KG1 (cell line): ENCODE results near the gene GRAP2.

Experiments
- DNase-seq: peaks from one replicate; lab custom pipeline; 2025; lab: John Stamatoyannopoulos, UW

GRAP2 gene

GRCh38 chr22:39925909-39926679 is 25.2 kb downstream of the GRAP2 start:
- no peak for DNase-seq

DNA sequence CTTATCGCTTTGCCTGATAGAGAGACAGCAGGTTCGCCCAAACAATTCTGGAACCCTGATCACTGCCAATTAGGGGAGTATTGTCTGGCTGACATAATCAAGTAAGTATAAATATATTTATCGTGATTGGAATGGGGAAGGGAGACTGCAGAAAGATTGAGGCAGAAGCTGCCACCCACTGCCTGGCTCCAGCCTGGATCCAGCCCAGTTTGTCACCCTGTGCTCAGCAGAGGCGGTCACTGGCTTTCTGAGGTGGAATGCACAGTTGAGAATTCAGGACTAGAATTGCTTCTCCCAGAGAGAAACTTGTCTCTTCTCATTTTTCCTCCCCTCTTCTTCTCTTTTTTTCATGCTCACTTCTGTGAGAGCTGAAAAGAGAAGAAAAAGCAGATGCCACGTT is 25.9 kb downstream of the GRAP2 start:
- no peak for DNase-seq

DNA sequence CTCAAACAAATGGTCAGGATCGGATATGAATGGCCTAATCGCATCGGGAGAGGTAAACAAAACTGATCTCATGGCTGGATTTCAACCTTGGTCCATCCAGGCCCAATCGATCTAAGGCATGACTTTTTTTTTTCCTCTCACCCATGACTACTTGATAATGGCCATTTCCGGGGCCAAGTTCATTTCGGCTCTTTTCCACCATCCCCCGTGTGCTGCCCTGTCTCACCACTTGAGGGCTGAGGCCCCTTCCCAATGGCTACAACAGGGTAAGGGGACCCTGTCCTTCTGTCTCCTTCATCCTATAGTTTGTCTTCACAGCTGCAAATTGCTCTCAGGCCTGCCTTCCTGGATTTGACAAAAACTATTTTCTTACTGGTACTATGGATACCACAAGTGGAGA is 26.7 kb downstream of the GRAP2 start:
- DNase-seq = no peak

DNA sequence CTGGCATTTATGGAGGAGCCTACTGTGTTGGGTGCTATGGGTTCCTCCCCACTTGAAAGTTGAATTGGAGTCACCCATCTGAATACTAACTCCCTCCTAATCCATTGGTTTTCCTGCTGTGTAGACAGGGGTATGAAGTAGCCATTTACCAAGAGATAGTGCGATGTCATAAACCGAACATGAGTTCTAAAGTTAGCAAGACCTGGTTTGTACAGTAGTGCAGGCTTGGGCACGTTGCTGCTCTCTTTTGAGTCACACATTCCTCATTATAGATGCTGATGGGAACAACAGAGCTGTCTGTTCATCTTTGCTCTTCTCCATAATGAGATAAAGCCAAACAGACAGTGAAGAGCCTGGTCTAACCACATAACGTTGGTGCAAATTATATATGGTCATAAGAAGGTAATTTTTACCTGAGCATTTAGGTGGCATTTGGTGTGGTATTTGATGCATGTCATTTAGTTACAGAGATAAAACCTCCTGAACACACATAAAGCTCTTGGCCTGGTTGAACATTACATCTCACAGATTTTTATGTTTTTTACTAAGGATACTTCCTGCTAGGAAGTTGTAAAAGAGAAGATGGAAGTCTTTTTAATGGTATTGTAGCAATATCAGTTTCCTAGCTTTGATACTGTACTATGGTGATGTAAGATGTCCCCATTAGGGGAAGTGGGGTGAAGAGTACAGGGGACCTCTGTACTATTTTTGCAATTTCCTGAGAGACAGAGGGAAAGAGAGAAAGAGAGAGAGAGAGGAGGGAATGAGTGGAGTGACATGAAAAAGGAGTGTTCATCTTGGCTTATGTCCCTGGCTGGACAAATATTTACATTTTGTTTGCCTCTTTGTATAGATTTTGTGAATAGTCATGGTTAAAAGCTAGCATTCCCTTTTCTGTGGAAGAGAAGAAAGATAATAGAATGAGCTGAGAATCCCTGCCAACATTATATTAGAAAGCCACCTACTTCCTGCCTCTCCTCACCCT is 27.9 kb downstream of the GRAP2 start:
- no peak for DNase-seq

- DNase-seq = no peak
These were observed 30.4 kb downstream of the GRAP2 start for GRCh38 chr22:39931251-39931650.

GRCh38 chr22:39932166-39932565 is 31.3 kb downstream of the GRAP2 start:
- DNase-seq = no peak

DNA sequence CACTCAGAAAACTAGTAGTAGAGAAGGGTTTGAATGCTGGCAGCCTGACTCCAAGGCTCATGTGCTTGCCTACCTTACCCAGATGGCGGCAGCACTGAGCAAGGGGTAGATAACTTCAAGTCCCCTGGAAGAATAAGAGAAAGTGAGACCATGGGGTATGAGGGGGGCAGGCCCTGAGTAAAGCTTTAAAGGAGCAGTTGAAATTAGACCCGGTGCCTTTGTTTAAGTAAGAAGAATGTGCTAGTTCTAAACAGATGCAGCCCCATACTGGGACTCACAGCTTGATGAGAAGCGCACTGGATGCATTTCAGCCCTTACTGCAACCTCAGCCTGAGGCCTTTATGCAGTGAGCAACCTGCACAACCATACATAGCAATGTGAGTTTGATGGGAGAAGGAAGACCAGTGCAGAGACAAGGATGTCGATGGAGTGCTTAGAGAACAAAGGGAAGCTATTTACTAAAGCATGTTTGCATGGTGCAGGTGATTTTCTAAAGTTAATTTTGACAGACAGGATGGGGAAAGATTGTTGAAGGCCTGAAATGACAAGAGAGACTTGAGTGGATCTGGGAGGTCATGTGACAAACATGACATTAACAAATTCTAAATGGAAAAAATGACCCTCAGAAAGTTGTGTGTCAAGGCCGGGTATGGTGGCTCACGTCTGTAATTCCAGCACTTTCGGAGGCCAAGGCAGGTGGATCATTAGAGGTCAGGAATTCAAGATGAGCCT is 32.2 kb downstream of the GRAP2 start:
- no peak for DNase-seq

DNA sequence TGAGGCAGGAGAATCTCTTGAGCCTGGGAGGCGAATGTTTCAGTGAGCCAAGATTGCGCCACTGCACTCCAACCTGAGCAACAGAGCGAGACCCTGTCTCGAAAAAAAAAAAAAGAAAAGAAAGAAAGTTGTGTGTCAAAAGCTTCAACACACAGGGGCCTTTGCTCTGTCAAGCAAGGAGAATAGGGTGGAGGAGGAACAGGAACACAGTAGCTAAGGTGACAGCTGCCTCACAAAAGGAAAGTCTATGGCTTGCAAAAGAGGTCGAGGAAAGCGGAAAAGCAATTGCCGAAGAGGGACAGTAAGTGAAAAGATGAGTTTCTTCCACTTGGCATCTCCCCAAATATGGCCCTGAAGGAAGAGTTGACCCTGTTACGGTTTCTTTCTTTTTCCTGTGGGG is 32.9 kb downstream of the GRAP2 start:
- no peak for DNase-seq

DNA sequence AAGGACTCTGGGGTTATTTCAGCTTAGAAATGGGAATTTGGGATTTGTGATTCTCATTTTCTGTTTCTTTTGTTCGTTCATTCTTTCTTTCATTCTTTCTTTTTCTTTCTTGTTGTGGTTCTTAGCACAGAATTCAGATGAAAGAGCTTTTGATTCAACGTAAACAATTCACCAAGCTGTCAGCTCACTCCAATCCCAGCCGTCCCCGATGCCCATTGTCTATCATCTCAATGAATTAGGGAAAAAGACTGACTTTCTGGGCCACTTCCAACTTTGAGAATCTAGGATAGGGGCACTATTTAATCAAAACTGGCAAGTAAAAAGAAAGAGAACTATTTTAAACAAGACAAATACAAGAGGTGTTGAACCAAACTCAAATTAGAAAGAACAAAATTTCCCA is 34.2 kb downstream of the GRAP2 start:
- no peak for DNase-seq

- no peak for DNase-seq
These were observed 34.7 kb downstream of the GRAP2 start for GRCh38 chr22:39935612-39936011.

DNA sequence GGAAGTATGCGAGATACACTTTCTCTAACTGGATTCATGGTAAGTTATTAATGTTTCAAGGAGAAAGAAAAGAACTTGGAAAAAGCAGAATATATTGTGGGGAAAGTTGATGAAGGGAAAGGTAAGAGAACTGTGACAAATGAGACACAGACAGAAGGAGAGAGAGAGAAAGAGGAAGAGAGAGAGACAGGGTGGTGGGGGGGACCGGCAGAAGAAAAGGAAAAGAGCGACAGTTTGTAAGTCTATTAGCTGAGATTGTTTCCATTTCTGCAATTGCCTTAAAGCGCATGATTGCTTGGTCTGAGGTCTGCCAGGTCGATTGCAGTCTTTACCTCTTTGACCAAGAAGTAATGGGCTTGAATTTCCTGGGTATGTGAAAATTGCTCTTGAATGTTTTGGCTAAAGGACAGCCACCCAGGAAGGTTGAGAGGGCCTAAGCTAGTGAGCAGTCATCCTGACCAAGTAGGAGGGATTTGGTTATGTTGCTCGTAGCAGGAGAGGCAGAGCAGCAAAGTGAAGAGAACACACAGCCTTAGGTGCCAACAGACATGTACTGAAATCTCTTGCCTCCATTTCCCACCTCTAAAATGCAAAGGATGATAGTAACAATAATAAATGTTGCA is 35.8 kb downstream of the GRAP2 start:
- no peak for DNase-seq

GRCh38 chr22:39937906-39938305 is 37.0 kb downstream of the GRAP2 start:
- DNase-seq = no peak

- no peak for DNase-seq
These were observed 37.7 kb downstream of the GRAP2 start for GRCh38 chr22:39938509-39939111.

DNA sequence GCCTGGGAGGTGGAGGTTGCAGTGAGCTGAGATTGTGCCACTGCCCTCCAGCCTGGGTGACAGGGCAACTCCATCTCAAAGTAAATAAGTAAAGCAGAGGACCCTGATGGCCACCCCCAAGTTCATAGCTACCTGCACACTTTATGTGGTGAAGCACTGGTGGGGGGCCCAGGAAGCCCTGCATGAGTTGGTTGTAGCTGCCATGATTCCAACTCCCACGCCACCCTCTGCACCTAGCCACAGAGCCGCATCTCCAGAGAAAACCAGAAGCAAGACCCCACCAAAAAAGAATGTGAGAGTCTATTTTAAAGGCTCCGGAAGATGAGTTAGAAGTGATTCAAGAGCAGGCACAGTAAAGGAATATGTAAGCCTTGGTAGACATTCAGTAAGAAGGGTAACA is 38.9 kb downstream of the GRAP2 start:
- no peak for DNase-seq

DNA sequence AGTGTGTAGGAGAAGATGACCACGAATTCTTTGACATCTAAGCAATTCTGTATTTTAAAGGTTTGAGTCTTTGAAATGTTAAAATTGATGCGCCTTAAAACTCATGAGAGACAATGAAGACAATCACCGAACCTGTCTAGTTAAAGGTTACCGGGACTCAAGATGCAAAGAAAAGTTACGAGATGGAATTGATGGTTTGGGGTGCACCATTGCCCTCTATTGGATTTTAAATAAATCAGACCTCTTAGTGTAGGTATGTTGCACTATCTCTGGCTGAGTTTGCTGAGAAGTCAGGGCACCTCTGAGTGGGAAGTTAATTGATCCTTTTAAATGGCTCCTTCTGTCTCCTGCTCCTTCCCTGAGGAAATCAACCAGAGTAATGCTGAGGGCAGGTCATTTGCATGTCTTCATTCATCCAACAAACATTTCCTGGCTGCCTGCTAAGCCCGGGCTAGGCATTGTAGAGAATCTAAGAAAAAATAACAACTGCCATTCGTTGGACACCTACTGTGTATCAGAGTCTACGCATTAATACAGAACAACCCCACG is 39.9 kb downstream of the GRAP2 start:
- DNase-seq = no peak

DNA sequence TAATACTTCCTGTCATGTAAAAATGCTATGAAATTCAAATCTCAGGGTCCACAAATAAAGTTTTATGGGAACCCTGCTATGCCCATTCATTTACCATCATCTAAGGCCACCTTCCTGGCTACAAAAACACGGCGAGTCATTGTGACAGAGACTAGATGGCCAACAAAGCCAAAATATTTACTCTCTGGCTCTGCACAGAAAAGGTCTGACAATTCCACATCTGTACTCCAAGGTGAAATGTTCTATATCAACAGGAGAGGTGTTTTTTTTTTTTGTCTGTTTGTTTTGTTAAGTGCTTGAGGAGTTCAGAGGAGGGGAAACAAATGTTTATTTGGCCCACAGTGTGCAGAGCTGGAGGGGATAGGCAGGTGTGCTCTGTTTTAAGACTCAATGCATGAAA is 40.7 kb downstream of the GRAP2 start:
- no peak for DNase-seq

DNA sequence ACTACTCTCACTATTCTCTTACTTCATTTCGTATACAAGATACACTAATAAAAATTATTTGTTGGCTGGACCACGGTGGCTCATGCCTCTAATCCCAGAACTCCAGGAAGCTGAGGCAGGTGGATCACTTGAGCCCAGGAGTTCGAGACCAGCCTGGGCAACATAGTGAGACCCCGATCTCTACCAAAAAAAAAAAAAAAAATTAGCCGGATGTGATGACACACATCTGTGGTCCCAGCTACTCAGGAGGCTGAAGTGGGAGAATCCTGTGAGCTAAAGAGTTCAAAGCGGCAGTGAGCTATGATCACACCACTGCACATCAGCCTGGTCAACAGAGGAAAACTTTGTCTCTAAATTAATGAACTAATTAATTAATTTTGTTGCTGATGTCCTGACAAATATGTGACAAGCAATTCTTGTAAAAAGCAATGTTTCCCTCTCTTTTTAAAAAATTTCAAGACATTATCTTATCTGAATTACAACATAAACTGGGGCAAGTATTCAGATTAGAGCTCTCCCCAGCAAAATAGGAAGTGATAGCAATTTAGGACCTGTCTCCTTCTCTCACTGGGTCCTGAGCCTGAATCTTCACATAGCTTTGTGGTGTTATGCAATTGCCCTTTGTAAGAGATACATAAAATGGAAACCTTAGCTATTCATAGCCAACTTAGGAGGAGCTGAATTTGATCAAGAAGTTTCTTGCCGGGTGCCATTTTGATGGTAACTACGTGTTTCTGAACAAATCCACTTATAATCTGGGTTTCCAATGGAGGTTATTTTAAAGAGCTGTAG is 41.8 kb downstream of the GRAP2 start:
- DNase-seq = no peak

GRCh38 chr22:39943337-39943736 is 42.5 kb downstream of the GRAP2 start:
- no peak for DNase-seq

GRCh38 chr22:39943953-39944872 is 43.3 kb downstream of the GRAP2 start:
- no peak for DNase-seq
